Measurements from ENCODE around the gene NDUFB10.

Gene NDUFB10

DNA sequence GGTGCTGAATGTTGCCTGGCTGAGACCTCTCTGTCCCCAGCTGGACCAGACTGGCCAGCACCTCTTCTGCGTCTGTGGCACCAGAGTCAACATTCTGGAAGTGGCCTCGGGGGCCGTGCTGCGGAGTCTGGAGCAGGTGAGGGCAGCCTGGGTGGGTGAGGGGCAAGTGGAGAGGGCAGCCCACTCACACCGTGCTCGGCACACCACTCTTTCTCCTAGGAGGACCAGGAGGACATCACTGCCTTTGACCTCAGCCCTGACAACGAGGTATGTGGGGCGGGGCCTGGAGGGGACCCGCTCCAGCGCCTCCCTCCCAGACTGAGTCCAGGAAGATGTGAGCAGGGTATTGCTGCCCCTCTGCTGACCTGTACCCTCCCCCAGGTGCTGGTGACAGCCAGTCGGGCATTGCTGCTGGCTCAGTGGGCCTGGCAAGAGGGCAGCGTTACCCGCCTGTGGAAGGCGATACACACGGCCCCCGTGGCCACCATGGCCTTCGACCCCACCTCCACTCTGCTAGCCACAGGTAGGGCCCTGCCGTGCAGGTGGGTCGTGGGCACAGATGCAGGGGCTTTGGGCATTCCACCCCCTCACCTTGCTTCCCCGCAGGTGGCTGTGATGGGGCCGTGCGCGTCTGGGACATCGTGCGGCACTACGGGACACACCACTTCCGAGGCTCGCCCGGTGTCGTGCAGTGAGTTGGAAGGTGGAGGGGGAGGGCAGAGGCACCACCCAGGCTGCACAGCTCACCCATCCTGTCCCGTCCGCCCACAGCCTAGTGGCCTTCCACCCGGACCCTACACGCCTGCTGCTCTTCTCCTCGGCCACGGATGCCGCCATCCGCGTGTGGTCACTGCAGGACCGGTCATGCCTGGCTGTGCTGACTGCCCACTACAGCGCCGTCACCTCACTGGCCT, 15.1 kb downstream of the NDUFB10 start:
- ATAC-seq (replicated peaks) (no peak), DNase-seq (no peak)
- Mint-ChIP-seq H3K4me1 (ENCODE audit: low read depth in 2 of 2) (peaks cover 19 to 20% of the 10 kb centered on the region in 2 donors), H3K27ac (no peak overlapping the region), H3K36me3 (ENCODE audit: insufficient read depth) (peaks cover 29% of the 10 kb centered on the region), H3K27me3 (no peaks in the 10 kb centered on the region), H3K9me3 (no peaks in the 10 kb centered on the region), H3K4me3 (peak overlapping the region; percentile 23 to 40)

DNA sequence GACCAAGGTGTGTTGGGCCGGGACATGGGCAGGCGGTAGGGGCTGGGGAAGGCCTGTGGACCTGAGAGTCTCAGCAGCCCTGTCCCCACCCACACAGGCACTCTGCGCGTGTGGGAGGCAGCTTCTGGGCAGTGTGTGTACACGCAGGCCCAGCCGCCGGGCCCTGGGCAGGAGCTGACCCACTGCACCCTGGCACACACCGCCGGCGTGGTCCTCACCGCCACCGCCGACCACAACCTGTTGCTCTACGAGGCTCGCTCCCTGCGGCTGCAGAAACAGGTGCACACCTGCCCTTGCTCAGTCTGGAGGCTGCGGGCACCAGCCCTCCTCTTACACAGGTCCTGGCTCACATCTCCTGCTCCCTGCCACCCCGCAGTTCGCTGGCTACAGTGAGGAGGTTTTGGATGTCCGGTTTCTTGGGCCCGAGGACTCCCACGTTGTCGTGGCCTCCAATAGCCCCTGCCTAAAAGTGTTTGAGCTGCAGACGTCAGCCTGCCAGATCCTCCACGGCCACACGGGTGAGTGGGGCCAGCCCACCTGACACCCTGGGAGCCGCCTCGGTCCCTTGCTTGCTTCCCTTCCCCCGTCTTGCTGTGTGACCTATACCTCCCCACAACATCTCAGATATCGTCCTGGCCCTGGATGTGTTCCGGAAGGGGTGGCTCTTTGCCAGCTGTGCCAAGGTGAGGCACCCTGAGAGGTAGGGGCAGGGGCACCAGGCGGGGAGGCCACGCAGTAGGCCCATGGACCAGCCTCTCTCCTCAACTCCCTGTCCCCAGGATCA, 16.3 kb downstream of the NDUFB10 start:
- Mint-ChIP-seq H3K27ac (no peak overlapping the region), H3K9me3 (no peaks in the 10 kb centered on the region), H3K27me3 (peaks cover 0 to 7% of the 10 kb centered on the region in 2 donors), H3K4me3 (no peak overlapping the region), H3K4me1 (ENCODE audit: low read depth in 2 of 2) (peaks cover 19 to 20% of the 10 kb centered on the region in 2 donors), H3K36me3 (ENCODE audit: insufficient read depth) (peaks cover 30% of the 10 kb centered on the region)
- DNase-seq (no peak), ATAC-seq (replicated peaks) (no peak)

DNA sequence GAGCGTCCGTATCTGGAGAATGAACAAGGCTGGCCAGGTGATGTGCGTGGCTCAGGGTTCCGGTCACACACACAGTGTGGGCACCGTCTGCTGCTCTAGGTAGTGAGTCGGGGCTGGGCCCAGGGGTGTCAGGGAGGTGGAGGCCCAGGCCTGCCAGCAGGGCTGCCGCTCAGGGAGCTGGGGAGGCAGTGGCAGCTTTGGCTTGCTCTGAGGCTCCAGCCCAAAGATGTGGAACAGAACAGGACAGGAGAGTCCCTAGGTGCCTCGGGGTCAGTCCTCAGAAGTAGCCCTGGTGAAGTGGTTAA, 16.8 kb downstream of the NDUFB10 start:
- Mint-ChIP-seq H3K27me3 (peaks cover 0 to 12% of the 10 kb centered on the region in 2 donors), H3K4me1 (ENCODE audit: low read depth in 2 of 2) (peaks cover 15 to 19% of the 10 kb centered on the region in 2 donors), H3K9me3 (no peaks in the 10 kb centered on the region), H3K36me3 (ENCODE audit: insufficient read depth) (peaks cover 30% of the 10 kb centered on the region), H3K4me3 (no peak overlapping the region), H3K27ac (no peak overlapping the region)
- ATAC-seq (replicated peaks) = no peak
- DNase-seq = no peak

DNA sequence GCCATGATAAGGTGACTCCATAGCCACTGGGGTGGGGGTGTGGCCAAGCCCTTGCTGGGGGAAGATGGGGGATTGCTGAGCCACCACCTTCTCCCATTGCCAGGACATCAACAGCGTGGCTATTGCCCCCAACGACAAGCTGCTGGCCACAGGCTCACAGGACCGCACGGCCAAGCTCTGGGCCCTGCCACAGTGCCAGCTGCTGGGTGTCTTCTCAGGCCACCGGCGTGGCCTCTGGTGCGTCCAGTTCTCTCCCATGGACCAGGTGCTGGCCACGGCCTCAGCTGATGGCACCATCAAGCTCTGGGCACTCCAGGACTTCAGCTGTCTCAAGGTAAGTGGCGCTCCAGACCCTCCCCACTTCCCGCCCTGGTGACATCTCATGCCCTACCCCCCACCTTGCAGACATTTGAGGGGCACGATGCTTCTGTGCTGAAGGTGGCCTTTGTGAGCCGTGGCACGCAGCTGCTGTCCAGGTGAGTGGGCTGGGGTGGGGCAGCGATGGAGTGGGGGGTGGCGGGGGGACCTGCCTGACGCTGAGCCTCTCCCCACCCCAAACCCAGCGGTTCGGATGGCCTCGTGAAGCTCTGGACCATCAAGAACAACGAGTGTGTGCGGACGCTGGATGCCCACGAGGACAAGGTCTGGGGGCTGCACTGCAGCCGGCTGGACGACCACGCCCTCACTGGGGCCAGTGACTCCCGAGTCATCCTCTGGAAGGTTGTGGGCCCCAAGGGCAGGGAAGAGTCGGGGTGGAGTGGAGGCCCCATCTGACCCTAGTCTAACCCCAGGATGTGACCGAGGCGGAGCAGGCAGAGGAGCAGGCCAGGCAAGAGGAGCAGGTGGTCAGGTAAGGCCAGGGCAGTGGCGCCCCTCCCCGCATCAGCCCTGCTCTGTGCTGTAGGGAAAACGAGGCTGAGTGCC, 17.9 kb downstream of the NDUFB10 start:
- Mint-ChIP-seq H3K27me3 (peaks cover 0 to 23% of the 10 kb centered on the region in 2 donors), H3K4me1 (ENCODE audit: low read depth in 2 of 2) (peaks cover 5 to 10% of the 10 kb centered on the region in 2 donors), H3K27ac (no peak overlapping the region), H3K36me3 (ENCODE audit: insufficient read depth) (peaks cover 27% of the 10 kb centered on the region), H3K9me3 (no peaks in the 10 kb centered on the region), H3K4me3 (no peak overlapping the region)
- DNase-seq (no peak), ATAC-seq (replicated peaks) (no peak)

DNA sequence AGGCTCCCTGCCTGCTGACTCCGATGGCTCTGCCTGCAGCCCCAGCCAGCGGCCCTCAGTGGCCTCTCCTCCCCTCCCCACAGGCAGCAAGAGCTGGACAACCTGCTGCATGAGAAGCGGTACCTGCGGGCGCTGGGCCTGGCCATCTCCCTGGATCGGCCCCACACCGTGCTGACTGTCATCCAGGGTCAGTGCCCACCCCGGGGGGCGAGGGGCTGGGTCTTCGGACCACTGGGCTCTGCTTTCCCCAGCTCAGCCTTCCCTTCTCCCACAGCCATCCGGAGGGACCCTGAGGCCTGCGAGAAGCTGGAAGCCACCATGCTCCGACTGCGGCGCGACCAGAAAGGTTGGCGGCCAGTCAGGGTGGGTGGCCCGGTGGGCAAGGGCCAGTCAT, 18.5 kb downstream of the NDUFB10 start:
- Mint-ChIP-seq H3K27ac (no peak overlapping the region), H3K36me3 (ENCODE audit: insufficient read depth) (peaks cover 27% of the 10 kb centered on the region), H3K27me3 (peaks cover 0 to 30% of the 10 kb centered on the region in 2 donors), H3K9me3 (no peaks in the 10 kb centered on the region), H3K4me3 (no peak overlapping the region), H3K4me1 (ENCODE audit: low read depth in 2 of 2) (peaks cover 2 to 8% of the 10 kb centered on the region in 2 donors)
- ATAC-seq (replicated peaks) (no peak), DNase-seq (no peak)

DNA sequence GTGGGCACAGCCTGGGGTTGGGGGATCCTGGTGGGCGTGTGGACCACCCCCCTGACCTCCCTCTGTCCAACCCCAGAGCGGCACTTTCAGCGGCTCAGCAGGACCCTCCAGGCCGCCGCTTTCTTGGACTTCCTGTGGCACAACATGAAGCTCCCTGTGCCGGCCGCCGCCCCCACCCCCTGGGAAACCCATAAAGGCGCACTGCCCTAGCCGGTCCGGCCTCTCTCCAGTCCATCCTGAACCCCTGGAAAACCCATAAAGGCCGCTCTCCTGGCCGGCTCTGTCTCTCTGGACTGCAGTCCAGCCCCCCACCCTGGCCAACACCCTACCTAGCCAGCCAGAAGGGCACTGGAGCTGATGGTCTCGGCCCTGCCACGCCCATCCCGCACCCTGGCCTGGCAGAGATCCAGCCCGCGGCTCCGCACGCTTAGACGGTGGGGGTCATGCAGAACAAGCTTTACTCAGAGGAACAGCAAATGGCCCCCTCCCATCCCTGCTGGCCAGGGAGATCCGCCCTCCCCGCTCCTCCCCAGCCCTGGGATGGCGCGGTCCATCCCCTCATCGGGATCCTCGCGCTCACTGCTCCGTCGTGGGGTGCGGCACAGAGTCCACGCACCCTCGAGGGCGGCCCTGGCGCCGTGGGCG, 19.3 kb downstream of the NDUFB10 start:
- Mint-ChIP-seq H3K36me3 (ENCODE audit: insufficient read depth) (peaks cover 27% of the 10 kb centered on the region), H3K4me3 (no peak overlapping the region), H3K27me3 (peaks cover 0 to 34% of the 10 kb centered on the region in 2 donors), H3K27ac (no peak overlapping the region), H3K4me1 (ENCODE audit: low read depth in 2 of 2) (peaks cover 0 to 11% of the 10 kb centered on the region in 2 donors), H3K9me3 (no peaks in the 10 kb centered on the region)
- DNase-seq (no peak), ATAC-seq (replicated peaks) (no peak)

DNA sequence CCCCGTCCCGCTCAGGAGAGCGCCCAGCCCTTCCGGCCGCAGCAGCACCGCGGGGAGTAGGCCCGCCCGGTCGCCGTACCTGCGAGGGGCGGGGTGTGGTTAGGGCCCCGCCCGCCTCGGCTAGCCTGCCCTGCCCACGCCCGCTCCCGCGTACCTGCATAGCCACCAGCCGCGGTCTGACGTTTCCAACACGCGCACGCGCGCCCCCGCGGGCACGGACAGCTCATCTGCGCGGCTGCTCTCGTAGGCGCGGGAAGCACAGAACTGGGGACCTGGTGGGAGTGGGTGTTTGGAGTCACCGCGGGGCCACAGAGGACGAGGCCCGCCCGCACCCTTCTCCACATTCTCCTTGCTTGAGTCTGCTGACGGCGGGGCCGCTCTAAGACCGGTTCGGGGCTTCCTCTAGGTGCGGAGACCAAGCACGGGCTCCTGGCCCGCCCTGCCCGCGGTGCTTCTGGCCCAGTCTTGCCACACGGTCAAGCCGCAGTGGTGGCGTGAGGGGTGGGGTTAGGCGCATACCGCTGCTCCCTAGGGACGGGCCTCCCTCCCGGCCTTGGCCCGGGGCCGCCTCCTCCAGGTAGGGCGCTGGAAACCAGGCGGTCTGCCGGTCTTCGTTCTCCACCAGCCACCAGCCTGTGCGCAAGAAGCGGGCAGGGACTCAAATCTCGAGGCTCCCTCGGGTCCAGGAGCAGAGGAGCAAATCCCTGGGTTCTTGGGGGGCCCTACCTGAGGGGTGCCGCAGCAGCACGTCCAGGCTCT, 20.1 kb downstream of the NDUFB10 start:
- DNase-seq (no peak), ATAC-seq (replicated peaks) (no peak)
- peaks cover 0 to 34% of the 10 kb centered on the region in 2 donors for H3K27me3 Mint-ChIP-seq
- peaks cover 0 to 11% of the 10 kb centered on the region in 2 donors for H3K4me1 Mint-ChIP-seq (ENCODE audit: low read depth in 2 of 2)
- H3K9me3 Mint-ChIP-seq = no peaks in the 10 kb centered on the region
- no peak overlapping the region for H3K4me3 Mint-ChIP-seq
- no peak overlapping the region for H3K27ac Mint-ChIP-seq
- H3K36me3 Mint-ChIP-seq (ENCODE audit: insufficient read depth) = peaks cover 29% of the 10 kb centered on the region

DNA sequence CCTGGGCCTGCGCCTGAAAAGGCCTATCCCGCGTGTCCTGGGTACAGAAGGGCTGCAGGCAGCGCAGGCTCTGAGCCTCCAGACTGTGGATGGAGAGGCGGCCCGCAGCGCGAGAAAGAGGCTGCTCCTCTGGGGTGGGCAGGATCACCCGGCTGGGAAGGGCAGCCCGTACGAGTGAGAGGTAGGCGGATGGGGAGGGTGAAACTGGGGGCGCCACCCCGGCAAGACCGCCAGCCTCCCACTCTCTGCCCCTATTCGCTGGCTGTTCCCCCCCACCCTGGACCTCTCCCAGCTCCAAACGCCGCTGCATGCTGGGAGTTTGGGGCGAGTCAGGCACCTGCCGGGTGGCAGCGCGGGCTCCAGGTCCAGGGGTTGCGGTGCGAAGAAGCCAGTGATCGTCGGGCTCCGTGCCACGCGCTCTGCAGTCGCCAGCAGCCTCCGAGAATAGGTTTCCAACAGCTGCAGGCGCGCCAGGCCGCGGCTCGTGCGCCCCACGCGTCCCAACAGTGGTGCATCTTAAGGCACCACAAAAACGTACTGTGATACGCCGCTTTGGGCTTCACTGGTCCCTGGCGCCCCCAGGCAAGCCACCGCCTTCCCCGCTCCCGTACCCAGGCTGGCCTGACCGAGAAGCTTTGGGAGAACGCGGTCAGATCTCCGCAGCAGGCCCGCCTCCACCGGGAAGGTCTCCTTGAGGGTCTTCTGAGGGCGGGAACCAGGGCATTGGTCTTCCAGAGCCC, 20.9 kb downstream of the NDUFB10 start:
- Mint-ChIP-seq H3K4me3 (no peak overlapping the region), H3K9me3 (no peaks in the 10 kb centered on the region), H3K27ac (peak overlapping the region in 1 of 2 donors; percentile 12), H3K36me3 (ENCODE audit: insufficient read depth) (peaks cover 23% of the 10 kb centered on the region), H3K4me1 (ENCODE audit: low read depth in 2 of 2) (peaks cover 4 to 14% of the 10 kb centered on the region in 2 donors), H3K27me3 (peaks cover 0 to 34% of the 10 kb centered on the region in 2 donors)
- DNase-seq (no peak), ATAC-seq (replicated peaks) (no peak)

DNA sequence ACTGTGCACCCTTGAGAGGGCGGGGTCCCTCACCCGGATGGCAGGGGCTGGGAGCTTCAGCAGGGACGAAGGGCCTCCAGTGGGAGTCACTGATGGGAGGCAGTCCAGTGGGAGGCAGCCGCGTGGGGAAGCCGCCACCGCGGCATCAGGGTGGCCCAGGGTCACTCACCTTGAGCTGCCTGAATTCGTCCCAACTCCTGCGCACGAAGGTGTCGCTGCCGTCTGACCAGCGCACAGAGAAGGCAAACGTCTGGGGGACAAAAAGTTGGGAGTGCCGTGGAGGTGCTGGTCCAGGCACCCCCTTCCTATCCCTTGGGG, 21.4 kb downstream of the NDUFB10 start:
- DNase-seq = no peak
- Mint-ChIP-seq H3K27ac (peak overlapping the region in 1 of 2 donors; percentile 12), H3K36me3 (ENCODE audit: insufficient read depth) (peaks cover 23% of the 10 kb centered on the region), H3K27me3 (peaks cover 0 to 34% of the 10 kb centered on the region in 2 donors), H3K4me3 (no peak overlapping the region), H3K4me1 (ENCODE audit: low read depth in 2 of 2) (peaks cover 4 to 14% of the 10 kb centered on the region in 2 donors), H3K9me3 (no peaks in the 10 kb centered on the region)
- no peak for ATAC-seq (replicated peaks)

DNA sequence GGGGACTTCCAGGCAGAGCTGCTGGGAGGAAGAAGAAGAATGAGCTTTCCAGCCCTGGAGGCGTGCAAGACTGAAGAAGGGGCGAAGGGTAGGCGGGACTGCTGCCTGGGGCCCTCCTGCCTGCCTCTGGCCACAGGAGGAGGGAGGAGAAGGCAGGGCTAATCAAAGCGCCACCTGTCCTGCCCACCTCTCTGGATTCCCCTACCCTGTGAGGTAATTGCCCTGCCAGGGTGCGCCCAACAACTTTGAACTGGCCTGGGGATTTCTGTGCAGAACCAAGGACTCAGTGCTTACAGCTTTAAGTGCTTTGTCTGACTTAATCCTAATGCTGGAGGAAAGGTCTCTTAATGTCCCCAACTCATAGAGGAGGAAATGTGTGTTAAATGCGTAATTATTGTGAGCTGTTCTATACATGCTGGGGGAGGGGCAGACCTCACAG, 22.1 kb downstream of the NDUFB10 start, which contains the start of gene NOXO1:
TSS of gene NOXO1 (minus strand) at position 72 of the 439 bp plus-strand sequence. CDS start 290 bp downstream, outside the sequence.
- no peaks in the 10 kb centered on the region for H3K9me3 Mint-ChIP-seq
- peak within 1 kb of the TSS in 1 of 2 donors; percentile 75 for H3K4me3 Mint-ChIP-seq
- H3K27ac Mint-ChIP-seq = peak within 1 kb of the TSS in 1 of 2 donors; percentile 12
- H3K27me3 Mint-ChIP-seq = peaks cover 0 to 34% of the 10 kb centered on the region in 2 donors
- H3K36me3 Mint-ChIP-seq (ENCODE audit: insufficient read depth) = peaks cover 23% of the 10 kb centered on the region
- no peak for ATAC-seq (replicated peaks)
- DNase-seq = no peak
- peaks cover 4 to 14% of the 10 kb centered on the region in 2 donors for H3K4me1 Mint-ChIP-seq (ENCODE audit: low read depth in 2 of 2)

DNA sequence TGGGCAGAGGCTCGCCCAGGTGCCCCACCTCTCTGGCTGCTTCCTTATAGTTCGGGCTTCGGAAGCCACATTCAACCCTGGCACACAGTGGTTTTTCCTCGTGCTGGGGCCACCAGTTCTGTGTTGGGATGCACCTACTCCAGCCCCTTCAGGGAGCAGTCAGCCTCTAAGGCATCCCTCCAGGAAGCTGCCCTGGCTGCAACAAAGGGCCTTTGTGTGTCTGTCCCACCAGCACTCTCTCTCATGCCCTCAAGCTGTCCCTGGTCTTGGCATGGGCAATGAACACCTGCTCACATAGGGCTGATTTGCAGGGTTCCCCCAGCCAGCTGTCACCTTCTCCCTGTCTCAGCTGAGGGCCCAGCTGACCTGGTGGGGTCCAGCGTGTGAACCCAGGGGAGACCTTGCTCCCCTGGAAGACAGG, 22.7 kb downstream of the NDUFB10 start:
- Mint-ChIP-seq H3K4me1 (ENCODE audit: low read depth in 2 of 2) (peaks cover 4 to 14% of the 10 kb centered on the region in 2 donors), H3K27me3 (peaks cover 0 to 34% of the 10 kb centered on the region in 2 donors), H3K9me3 (no peaks in the 10 kb centered on the region), H3K36me3 (ENCODE audit: insufficient read depth) (peaks cover 17% of the 10 kb centered on the region), H3K27ac (no peak overlapping the region), H3K4me3 (peak overlapping the region in 1 of 2 donors; percentile 75)
- DNase-seq (no peak), ATAC-seq (replicated peaks) (no peak)
